RPMI7951 (cell line): ENCODE data around the gene GJA3. TPM values are rescaled to one million over a fixed set of nuclear protein-coding genes. Genes with fewer than 3 reads are reported as not detected.
"Not testable (repeated sequence)": the region's sequence is repeated elsewhere in the genome, so short reads cannot be mapped to it uniquely, and the experiment has no call there.

Source experiments
- DNase-seq: peaks from one replicate; pipeline ENCODE4 v3.0.0-alpha.2; 2012; ENCODE audit warnings: low read depth
- total RNA-seq: library from RNA; depleted of rRNA; stranded (reverse); fragments of >200 nt; shearing (Covaris generic); gene quantifications from 2 replicates; pipeline ENCODE4 v1.2.3, GENCODE V29; 2014

Gene GJA3
- total RNA-seq, 1 experiment from 2014 or later, result 1.1 TPM

DNA sequence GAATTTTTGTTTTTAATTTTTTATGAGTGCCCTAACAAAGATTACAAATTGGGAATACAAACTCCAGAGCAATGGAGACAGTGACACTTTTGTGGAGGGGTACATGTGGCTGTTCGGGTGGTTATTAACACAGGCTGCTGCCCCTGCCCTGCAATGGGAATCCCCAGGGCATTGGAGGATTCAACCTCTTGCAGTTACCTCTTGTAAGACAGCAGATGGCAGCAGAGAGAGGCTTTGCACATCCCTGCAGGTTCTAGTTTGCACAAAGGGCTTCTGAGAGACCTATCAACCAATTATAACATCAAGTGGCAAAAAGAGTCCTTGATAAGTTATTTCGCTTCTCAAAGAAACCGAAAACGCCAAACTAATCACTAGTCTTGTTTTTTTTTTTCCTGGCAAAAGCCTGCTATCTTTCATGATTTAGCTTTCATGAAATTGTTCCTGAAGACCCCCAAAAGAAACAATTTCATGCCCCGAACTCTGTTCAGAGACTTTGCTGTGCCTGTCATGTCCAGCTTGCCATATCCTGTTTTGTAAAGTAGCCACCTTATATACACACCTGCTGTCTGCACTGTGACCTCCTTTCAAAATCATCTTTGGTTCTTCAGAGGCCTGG, 21.5 kb upstream of the GJA3 start:
- DNase-seq, result peak; percentile 61

DNA sequence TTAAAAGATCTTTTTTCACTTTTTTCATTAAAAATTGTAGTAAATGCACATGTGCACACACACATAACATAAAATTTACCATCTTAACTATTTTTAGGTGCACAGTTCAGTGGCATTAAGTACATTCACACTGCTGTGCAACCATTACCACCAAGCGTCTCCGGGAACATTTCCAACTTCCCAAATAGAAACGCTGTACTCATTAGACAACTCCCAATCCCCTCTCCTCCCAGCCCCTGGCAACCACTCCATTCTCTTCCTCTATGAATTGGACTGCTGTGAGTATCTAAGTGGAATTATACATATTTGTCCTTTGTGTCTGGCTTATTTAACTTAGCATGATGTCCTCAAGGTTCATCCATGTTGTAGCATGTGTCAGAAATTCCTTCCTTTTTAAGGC, 20.3 kb upstream of the GJA3 start:
- no peak for DNase-seq

DNA sequence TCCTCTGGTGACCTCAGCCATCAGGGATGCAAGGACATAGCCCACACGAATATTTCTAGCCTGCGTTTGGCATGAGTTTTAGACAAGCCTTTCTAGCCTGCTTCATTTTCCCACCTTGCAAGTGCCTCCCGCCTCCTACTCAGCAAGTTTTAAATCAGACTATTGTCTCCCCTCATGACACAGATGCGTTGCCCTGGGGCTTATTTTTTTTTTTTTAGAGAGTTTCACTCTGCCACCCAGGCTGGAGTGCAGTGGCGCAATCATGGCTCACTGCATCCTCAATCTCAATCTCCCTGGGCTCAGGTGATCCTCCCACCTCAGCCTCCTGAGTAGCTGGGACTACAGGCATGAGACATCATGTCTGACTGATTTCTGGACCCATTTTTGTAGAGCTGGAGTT, 17.3 kb upstream of the GJA3 start:
- no peak for DNase-seq

DNA sequence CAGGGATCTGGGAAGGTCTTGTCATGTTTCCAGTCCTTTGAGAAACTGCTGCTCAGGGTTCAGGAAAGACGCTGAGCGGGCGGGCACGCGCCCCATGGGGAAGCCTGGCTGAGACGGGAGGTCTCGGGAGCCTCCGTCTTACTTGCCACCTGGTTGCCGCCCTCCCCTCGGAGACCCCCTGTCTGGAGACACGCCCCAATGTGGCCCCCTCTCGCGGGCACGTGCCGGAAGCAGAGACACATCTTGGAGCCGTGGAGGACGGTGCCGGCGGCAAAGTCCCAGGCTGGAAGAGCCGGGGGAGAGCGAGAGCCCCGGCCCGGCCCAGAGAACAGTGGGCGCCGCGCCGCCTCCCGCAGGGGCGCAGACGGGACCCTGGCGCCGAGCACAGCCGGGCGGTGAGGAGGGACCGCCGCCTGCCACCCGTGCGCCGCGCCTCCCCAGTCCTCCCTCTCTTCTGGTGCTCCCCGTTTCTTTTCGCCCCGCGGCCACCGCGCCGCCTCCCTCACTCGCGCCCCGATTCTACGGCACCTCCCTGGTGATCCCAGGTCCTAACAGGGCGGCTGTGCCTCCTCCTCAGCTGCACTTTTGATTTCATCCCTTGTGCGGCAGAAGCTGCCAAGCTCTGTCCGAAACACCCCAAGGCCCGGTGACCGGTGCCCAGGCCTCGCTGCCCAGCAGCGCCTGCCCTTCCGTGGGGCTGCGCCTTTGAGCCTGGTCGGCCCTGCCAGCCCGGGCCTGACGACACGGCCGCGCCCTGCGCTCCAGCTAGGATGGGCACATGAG, 16.4 kb upstream of the GJA3 start:
- DNase-seq, result no peak

DNA sequence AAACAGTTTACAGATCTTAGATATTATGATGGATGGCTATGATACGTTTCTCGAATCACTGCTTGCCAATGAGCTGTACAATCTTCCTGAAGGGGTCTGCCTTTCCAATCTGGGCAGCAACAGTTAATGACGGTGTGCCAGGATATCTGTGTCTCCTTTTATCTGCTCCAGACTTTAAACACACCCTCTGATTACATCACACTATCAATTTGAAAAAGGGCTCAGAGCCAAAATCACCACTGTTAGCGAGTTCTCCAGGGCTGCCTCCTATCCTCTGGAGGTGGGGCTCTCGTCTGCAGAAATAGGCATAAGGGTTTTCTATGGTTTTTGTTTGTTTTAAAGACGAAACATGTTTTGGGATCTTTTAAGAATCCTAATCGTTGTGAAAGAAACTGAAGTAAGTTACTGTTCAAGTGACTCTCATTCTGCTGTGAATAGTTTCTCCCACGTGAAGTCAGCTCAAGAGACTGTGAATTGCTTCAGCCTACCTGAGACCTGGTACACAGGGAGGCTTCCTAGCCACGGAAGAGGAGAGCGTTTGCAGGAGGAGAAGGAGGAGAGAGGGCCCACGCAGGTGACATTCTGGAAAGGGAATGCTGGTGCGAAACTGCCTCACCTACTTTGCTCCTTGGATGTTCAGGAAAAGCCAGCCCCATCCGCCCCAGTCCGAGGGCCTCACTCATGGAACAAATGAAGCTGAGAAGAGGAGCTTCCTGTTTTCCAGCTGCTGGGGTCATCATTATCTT, 15.2 kb upstream of the GJA3 start:
- DNase-seq, result no peak

DNA sequence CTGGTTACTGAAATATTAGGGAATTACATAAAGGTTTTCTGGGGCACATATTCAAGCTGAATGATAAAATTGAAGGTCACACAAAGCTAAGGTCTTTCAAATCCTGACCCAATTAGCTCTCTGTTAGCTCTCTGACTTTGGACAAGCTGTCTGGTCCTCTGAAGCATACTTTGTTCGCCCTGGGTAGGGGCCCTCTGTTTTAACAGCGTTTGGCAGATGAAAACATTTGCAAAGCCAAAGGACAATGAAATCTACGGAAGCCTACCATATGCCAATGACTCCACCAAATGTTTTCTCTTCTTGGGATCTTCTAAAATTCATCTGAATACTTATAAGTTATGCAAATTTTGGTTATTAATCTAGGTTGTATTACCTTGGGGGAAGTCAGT, 14.5 kb upstream of the GJA3 start:
- DNase-seq, result no peak

DNA sequence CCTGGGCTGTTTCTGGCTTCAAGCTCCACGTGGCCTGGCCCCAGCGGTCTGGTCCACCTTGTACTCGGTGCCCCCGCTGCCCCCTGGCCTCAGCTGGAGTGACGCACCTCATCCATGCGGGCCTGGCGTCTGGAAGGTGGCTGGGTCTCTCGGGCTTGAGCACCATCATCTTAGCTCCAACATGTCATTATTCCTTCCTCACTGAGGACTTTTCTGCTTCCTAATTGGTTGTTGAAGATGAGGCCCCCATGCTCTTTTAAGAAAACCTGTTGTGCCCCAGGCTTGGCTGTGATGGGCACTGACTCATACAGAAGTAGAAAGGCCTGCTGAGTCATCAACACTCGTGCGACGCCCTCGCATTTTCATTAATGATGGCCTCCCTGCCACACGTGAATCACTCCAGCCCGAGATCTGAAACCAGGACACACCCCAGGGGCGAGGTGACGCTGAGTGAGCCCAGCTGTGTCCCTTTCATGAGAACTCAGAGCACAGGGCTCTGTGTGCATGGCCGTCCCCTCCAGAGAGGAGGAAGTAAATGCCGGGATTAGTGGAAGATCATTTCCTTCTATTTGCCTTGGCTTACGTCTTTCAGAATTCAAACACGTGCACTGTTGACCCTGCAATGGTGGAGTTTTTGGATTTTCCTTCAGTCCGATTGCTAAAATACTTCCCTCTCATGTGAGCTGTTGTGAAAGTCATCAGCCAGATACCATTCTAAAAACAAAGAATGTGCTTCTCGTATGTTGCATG, 14.0 kb upstream of the GJA3 start:
- peak; percentile 97 for DNase-seq

DNA sequence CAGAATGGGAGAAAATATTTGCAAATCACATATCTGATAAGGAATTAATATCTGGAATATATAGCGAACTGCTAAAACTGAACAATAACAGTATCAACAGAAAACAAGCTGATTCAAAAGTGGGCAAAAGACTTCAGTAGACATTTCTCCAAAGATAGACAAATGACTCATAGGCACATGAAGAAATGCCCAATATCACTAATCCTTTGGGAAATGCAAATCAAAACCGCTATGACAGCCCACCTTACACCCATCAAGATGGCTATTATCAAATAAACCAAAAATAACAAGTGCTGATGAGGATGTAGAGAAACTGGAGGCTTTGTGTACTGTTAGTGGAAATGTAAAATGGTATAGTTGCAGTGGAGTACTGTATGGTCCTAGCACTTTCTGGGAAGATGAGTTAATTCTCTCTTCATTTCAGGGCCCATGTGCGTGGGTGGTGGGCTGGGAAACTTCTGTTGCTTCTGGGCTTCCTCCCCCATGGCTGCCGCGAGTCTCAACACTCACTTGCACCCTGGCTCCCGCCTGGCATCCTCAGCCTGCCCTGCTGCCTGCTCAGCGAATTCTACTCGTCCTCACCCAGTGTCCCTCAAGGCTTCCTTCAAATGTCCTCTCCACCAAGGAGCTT, 12.4 kb upstream of the GJA3 start:
- no peak for DNase-seq

DNA sequence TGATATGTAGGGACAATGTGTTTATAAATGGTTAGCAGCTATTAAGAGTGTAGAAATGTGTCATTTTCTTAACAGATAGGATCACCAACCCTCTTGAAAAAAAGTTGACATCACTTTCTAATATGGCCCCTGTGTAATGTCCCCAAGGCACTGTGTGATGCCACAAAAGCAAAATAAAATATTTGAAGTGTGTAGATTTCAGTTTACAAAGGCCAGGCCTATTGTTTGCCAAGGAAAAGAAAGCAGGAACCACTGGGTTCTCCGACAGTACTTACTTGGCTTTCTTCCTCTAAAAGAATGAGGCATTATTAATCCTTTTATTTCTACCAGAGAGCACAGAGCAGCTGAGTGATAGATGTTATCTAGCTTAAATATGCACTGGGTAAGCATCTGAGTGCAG, 10.5 kb upstream of the GJA3 start:
- DNase-seq, result peak; percentile 33

DNA sequence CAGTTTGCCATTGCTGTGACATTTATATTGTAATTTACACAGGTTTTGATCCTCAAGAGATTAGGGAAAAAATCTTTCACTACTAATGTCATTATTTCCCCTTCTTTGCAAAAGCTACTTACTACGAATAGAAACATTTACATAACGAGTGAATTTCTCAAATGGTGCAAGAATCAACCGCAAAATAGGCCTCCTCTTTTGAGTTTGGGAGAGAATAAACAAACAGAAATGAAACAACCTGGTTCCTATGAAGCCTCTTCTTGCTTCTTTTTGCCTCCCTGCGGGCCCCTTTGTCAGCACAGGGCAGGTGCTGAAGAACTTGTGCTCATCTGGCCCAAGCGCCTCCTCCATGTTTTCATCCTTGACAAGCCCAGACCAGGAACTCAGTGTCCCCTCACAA, 10.1 kb upstream of the GJA3 start:
- no peak for DNase-seq

DNA sequence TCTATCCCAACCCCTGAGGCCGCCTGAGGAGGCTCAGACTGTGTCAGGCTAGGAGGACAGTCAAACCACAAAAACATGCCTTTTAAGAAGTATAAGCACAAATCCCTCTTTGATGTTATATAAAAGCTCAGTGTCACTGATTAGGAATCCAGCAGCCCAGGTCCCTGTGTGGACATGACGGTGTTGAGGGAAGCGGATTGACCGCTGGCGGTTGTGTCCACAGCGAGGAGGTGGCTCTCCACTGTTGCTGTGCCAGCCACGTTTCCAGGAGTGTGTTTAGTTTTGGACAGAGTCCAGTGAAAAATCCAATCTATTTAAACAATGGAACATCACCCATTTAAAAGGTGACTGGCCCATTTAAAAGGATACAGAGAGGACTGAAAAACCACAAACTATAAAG, 7.5 kb upstream of the GJA3 start:
- no peak for DNase-seq

DNA sequence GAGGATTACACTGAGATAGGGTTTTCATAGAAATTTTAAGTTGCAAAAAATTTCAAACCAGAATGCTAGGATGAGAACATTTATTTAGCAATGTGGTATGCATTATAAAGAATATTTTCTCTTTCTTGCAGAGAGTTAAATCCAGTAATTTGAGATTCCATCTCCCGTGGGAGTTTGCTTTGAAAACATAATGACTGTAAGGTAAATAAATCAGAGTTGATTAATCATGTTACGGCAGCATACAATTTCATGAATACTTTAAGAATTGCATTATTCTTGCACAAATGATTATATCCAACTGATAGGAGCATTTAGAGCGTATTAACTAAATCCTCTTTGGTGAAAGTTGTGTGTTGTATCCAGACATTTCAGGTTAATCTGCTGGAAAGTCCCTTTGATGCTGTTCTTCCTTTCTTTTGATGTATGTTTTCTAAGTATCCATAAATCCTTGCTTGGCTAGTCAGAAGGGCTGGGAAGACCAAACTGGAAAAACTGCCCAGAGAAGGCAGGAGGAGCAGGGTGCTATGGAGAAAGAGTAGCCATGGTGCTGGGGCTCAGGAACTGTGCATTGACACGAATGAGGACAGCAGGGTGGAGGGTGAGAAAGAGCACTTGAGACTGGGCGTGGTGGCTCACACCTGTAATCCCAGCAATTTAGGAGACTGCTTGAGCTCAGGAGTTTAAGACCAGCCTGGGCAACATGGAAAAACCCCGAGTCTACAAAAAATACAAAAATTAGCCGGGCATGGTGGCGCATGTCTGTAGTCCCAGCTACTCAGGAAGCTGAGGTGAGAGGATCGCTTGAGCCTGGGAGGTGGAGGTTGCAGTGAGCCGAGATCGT, 4.8 kb upstream of the GJA3 start:
- no peak for DNase-seq

DNA sequence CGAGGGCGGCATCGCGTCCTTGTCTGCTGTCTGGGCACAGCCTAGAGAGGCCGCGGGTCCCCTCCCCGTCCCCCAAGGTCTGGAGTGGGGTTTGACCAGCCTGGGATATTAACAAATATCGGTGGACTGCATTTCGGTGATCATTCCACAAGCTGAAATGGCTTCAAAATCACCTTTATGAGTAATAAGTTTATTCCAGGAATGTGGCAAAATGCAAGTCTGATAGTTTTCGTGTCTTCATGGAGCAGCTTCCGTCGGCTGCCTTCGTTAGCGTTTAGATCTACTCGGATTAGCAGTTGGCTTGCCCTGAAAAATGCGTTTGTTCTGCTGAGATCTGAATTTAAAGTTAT, 1.1 kb upstream of the GJA3 start:
- no peak for DNase-seq

DNA sequence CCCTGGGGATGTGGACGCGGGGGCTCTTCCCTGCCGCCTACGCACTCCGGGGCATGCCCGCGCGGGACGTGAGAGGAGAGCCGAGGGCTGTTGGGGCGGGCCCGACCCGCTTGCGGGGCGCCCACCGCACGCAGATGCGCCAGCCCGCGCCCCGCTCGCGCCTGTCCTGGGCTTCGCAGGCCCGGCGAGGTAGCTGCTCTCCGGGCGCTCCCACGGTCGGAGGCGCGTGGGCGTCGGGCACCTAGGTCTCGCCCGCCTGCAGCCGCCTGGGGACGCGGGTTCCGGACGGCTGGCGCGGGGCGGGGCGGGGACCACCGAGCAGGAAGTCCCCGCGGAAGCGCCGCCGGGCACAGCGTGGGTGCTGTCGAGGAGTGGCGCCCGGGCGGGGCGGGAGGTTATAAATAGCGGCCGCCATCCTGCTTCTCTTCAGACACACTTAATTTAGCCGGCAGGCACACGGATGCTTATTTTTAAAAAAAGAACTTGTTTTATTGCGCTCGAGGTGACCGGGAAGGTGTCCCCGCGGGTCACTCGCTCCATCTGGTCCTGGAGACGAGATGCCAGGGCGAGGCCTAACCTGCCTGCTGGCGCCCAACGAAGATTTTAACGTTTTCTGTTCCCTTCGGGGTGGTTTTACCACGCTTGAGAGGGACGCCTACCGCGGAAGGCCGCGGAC, 561 bp upstream of the GJA3 start:
- DNase-seq, result peak; percentile 18

DNA sequence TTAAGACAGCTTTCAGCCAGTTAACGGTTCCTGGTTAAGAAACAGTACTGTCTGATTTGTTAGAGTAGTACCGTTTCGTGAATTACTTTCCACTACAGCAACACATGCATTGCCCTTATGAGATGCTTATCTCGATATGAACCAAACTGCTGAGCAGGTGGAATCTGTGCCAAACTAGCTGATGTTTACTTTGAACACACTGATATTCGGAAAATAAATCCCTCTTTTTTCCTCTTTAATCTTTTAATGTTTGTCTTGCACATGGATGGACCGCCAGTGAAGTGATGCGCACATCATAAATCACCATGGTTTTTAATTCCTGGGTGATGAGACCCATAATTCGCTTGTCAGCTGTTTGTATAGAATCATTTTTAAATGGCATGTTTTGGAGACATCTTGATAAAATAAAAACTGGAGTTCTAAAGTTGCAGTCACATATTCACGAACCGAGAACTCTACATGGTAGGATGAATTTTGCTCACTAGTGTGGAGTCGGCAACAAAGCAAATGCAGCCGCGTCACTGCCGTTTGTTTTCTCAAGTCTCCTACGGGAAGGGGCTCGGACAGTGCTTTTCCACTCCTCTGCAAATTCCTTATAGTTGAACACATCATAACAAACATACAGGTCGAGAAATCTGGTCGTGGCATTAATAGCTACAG, 1.1 kb downstream of the GJA3 start:
- DNase-seq, result peak; percentile 15

DNA sequence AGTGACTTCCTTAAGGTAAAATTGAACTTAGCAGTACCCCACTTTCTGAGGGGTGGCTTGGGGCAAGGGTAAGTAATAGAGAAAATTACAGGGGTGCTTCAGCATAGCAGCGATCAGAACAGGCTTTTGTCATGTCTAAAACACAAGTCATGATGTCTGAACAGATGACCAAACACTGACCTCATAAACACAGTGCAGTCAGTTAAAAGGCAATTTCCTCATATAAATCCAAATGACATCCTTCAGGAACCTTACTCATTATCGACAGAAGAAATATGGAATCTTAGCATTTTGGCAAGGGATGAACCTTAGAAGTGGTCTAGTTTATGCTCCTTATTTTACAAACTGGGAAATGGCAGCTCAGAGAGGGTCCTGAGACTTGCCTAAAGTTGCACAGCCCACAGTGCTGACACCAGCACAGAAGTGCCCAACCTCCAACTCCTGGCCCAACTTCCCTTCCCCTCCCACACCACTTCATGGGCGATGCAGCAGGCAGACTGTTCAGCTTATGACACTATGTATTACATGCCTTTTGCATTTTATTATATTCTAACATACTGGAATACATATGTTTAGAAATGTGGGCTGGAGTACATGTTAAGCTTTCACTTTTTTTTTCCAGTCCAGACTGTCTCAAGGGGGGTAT, 3.6 kb downstream of the GJA3 start:
- DNase-seq, result no peak

DNA sequence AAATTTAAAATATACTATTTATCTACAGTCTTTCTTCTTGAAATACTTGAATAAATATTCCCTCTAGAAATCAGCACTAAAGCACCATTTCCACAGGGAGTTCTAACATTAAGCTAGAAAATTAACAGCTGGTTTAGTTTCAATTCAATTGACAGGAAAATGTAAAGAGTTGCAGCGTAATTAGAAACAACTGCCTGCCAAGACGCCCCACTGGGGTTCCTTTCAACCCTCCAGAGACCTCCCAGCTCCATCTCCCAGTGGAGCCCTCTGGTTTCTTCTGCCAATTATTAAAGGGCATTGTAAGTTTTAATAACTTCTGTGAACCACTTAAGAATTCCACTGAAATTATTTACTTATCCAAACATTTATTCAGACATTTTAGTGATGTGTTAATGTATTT, 4.2 kb downstream of the GJA3 start:
- DNase-seq, result no peak

DNA sequence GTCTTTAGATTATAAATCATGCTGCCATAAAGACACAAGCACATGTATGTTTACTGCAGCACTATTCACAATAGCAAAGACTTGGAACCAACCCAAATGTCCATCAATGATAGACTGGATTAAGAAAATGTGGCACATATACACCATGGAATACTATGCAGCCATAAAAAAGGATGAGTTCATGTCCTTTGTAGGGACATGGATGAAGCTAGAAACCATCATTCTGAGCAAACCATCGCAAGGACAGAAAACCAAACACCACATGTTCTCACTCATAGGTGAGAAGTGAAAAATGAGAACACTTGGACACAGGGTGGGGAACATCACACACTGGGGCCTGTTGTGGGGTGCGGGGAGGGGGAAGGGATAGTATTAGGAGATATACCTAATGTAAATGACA, 7.6 kb downstream of the GJA3 start:
- DNase-seq, result not testable (repeated sequence)

DNA sequence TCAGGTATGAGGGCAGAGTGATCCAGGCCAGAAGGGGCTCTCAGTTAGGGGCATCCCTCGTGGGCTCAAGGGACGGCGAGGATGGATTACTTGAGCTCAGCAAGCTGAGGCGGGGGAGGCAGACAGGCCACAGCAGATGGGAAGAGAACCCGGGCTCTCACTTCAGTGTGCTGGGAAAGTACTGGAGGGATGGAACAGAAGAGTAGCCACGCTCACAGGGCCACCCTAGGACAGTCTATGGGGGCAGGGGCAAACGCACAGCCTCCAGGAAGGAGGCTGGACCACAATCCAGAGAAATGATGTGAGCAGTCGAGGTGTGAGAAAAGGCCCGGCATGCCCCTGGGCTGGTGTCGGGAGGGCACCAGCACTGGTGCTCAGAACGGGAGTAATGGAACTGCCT, 9.2 kb downstream of the GJA3 start:
- DNase-seq, result no peak
